ENCODE data around the gene FGR.

DNA sequence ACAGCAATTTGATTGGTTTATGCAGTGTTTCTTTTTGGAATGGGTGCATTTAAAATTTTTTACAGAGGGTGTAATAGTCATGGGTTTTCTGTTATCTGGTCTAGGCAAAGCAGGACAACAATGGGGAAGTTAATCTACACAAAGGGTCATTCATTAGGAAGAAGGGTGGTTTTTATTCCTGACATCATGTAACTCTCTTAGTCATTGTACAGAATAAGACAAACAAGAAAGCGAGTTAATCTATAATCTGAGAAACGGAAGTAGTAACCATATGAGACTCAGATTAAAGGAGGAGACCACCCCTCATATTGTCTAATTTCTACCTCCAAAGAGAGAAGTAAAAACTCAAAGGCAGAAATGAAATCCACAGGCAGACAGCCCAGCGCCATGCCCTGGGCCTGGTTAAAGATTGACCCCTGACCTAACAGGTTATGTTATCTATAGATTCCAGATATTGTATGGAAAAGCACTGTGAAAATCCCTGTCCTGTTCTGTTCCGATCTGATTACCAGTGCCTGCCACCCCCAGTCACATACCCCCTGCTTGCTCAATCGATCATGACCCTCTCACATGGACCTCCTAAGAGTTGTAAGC, 47.5 kb upstream of the FGR start:
- TF ChIP-seq GATA2 (IDR thresholded peaks at IDR 0.05; ENCODE audit: low read depth, low read length) (no peak), GATA3 (IDR thresholded peaks at IDR 0.05; ENCODE audit: low read depth, low read length) (no peak)

Data from SH-SY5Y (cell line).